Measurements from ENCODE around the gene GXYLT2. TPM values are rescaled to one million over a fixed set of nuclear protein-coding genes. Genes with fewer than 3 reads are reported as not detected.

The GXYLT2 gene
- total RNA-seq, 1 donor from 2014 or later: 4.7 TPM

DNA sequence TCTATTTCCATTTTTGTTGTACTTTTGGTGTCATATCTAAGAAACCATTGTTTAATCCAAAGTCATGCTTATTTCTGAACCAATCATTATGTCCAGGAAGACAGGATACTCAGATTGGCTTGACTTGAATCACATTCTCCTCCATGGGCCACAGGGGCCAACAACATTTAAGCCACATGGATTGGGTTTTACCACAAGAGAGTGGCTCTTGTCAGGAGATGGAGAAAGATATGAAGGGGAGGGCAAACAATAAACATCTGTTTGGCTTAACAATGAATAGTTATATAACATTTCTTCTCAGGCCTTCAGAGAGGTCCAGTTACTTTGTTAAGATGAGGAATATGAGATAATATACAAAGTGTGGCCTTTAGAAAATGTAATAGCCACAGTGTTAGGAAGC is 44.6 kb downstream of the GXYLT2 start:
- DNase-seq: no peak

DNA sequence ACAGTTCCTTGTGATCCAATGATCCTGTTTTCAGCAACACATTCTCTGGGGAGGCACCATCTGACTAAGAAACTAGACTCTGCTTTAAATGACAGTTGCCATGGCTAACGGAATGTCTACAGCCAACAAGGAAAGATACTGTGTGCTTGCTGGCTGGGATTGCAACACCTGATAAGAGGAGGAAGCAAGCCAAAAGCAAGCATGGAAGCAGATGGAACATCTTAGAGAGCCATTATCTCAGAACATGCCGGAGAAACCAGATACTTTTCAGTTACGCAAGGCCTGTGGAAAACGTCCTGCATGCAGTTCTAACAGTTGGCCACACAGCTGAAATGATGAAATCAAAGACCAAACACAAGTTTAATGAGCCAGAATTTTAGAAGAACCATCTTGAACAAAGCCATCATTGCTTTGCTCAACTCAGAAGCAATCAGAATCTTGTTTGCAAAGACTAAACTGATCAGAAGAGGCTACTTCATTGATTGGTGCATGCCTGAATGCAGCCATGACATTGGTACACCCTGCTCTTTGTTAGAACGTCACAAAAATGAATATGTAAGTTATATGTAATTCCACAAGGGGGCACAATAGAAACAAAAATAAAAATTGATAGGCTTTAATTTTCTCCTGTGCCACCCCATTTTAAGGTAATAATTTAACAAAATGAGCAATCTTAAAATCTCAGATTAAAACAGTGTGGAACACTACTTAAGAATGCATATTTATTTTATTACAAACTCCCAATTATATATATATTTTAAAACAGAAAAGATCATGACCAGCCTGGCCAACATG is 50.8 kb downstream of the GXYLT2 start:
- DNase-seq: no peak

DNA sequence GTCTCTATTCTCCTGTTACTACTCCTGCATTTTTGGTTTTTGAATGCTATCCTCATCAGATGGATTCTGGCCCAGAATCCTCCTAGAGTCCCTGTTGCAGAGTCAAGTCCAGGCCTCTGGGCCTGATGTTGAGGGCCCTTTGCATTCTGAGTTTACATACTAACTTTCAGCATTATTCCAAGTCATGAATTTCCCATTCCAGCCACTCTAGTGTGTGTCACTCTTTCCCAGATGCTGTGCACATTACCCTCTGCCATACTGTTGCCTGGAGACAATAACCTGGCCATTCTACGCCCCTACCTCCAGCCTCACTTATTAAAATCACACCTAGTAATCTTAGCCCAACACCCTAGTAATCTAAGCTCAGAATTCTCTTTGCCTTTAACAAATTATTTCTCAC is 53.4 kb downstream of the GXYLT2 start:
- DNase-seq: no peak

DNA sequence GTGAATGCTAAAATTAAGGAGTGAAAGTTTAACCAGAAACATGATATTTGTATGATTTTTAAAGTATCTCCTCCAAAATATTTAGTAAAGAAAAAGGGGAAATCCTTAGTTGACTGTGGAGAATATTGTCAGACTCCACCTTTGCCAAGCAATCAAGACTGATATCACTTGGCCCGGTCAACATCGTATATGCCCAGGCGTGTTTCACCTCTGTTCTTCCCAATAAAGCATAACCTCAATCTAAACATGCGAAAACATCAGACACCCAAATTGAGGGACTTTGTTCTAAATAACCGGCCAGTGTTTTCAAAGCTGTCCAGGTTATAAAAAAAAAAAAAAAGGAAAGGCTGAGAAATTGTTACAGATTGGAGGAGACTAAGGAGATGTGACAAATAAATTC is 54.6 kb downstream of the GXYLT2 start:
- DNase-seq: no peak

DNA sequence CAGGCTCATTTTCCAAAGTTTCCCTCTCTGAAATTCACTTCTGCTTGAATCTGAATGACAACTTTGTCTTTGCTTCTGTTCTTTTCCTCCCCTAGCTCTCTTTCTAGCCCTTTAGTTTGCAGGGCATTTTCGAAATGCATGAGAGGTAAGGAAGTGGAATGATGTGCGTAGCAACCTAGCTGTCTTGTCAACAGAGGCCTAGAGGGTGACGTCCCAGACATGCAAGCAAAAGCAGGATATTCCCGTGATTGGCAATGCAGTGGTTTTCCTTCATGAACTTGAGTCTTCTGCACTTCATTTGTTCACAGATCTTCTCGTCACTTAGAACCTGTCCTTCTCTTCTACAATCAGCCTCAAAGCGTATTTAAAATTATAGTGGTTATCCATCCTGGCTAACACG is 56.9 kb downstream of the GXYLT2 start:
- DNase-seq: no peak

DNA sequence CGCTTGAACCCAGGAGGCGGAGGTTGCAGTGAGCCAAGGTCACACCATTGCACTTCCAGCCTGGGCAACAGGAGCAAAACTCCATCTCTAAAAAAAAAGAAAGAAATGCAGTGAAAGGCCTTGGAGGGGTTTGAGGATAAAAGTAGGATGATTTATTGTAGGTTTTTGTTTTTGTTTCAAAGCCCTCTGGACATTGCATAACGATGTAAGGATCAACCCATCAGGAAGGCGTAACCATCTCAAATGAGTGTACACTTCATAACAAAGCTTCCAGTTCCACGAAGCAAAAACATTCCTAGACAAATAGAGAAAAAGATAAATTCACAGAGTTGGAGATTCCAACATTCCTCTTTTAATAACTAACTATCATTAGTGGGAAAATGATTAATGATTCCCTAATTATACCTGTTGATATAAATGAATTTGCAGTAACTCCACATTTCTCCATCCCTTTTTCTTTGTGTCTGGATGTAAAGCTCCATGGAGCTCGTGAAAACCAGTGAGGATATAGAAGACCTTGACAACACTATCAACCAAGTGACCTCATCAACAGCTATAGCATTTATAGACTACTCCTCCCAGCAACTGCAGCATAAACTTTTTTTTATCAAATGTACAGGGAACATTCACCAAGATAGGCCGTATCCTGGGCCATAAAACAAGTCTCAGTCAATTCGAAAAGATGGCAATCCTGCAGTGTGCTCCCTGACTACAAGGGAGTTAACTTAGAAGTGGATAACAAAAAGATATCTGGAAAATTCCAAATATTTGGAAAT is 60.1 kb downstream of the GXYLT2 start:
- DNase-seq: no peak

DNA sequence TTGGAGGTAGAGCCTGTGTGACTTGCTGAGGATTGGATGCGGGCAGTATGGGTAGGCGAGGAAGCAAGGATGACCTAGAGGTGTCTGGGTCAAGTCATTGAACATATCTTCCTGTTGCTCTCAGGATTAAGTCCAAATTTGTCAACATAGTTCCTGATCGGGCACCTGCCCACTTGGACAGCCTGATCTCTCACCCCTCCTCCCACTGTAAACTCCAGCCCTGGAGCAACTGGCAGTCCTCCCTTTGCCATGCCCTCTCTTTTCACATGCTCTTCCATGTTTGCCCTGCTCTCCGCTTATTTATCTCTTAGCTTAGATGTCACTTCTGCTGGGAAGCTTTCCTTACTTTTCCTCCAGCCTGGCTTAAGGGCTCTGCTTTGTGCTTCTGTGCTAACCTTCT is 61.2 kb downstream of the GXYLT2 start:
- DNase-seq: no peak

DNA sequence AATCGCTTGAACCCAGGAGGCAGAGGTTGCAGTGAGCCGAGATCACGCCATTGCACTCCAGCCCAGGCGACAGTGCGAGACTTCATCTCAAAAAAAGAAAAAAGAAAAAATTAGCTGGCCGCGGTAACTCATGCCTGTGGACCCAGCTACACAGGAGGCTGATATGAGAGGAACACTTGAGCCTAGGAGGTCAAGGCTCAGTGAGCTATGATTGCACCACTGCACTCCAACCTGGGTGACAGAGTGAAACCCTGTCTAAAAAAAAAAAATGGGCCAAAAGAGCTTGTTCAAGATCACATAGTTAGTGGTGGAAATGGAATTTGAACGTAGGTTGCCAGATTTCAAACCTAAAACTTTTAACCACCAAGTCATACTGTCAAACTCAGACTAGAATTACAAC is 62.5 kb downstream of the GXYLT2 start:
- no peak for DNase-seq

DNA sequence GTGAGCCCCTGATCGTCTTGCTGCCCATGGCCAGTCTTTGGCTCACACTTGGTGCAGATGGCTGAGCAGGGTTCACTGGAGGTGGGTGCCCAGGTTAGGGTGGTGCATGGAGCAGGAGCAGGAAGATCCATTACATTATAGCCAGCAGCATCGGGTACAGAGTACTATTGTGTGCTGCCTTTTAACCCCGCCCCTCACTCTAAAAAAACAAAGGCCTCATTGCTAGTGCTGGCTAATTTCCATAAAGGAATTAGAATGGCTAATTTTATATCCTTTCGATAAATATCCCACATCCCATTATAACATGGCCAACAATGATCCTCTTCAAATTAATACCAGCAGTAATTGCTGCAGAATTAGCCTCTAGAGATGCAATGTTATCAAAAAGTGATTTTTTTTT is 63.0 kb downstream of the GXYLT2 start:
- DNase-seq: no peak

DNA sequence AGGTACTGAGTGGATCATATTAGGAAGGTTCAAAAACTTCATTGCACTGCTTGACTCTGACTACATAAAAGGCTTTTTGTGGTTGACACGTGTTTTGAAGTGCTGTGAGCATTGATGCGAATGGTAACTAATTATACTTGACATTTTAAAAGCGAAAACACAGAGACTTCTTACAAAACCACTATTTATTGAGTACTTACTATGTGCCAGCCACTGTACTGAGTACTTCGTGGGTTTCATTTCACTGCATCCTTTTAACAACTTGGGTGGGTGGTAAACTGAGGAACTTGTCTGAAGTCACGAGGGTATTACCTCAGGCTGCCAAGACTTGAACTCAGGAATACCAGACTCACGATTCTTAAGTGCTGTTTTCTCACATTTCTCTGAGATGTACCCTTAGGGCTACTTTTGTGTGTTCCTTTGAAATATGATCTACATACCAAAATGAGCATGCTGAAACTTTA is 63.4 kb downstream of the GXYLT2 start:
- no peak for DNase-seq

DNA sequence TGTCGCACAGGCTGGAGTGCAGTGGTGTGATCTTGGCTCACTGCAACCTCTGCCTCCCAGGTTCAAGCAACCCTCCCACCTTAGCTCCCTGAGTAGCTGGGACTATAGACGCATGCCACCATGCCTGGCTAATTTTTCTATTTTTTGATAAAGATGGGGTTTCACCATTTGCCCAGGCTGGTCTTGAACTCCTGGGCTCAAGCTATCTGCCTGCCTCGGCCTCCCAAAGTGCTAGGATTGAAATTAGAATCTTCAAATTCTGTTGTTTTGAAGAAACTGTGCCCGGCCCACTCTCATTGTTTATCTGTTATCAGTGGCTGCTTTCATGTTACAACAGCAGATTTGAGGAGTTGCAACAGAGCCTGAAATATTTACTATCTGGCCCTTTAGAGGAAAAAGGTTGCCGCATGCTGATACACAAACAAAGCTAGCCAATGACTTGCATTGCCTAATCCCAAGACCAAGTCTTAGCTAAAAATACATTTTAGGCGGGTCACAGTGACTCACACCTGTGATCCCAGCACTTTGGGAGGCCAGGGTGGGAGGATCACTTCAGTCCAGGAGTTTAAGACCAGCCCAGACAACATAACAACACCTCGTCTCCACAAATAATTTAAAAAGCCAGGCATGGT is 65.6 kb downstream of the GXYLT2 start:
- DNase-seq: no peak

DNA sequence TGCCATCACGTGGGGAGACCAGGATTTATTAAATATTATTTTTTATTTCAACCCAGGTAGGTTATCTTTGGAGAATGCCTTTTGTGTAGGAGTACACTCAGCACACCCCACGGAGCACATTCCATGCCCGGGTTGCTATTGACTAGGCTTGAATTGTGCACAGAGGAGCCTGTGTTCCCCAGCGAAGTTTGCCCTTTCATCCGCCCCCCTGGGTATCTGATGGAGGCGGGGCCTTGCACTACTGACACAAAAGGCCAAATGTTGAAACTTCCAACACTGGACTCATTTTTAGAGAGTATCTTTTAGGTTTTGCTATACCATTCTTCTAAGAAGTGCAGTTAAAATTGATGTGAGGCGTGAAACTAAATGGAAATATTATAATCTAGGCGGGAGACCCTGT is 69.5 kb downstream of the GXYLT2 start:
- peak; percentile 49 for DNase-seq

DNA sequence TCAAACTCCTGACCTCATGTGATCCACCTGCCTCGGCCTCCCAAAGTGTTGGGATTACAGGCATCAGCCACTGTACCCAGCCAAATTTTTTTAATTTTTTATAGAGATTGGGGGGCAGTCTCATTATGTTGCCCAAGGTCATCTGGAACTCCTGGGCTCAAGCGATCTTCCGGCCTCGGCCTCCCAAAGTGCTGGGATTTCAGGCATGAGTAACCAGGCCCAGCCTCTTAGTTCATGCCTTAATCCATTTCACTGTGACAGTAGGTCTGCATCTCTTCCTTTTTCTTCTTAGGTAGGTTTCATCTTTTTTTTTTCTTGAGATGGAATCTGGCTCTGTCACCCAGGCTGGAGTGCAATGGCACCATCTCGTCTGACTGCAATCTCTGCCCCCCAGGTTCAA is 71.5 kb downstream of the GXYLT2 start:
- DNase-seq: no peak

DNA sequence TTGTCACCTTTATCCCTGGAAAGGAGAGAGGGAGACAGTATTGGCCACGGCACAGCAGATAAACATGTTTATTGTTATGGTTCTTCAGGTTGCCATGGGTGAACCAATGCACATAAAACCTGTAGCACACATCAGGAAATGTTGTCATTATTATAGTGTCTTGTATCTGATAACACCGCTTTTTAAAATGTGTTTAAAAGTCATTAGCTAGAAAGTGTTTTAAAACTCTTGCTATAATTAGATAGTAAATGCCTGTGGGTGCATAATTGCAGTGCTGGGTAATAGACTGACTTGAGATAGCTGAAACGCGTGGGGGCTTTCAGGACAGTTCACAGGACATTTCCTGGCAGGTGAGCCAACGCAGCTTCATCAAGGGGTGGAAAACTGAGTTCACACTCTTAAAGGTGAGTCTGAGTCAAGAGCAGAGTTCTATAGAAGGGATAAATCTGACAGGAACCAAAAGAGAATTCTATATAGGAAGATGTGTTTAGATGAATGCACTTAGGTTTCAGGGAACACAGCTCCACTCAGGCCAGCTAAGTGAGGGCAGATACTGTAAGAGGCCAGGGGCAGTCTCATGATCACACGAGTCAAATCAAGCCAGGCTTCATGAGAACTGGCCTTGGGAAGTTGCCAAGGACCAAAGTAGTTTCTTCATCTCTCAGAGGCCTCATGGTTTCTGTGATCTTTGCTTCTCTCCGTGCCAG is 73.1 kb downstream of the GXYLT2 start:
- DNase-seq: no peak

DNA sequence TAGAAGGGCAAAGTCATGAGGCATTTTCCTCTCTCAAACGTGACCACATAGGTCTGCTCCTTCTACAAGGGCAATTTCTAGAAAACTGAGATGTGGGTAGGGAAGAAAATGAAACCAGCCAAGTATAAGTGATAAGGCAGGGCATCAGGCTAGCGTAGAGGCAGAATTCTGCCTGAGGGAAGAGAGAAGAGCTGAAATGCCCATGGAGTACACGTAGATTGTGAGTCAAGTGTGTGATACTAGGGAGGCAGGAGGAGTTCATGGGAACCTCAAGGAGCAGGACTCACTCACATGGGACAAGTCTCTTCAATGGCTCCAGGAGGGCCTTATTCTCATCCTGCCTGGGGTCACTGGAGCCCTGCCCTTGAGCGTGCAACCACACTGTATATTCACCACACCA is 73.9 kb downstream of the GXYLT2 start:
- no peak for DNase-seq

DNA sequence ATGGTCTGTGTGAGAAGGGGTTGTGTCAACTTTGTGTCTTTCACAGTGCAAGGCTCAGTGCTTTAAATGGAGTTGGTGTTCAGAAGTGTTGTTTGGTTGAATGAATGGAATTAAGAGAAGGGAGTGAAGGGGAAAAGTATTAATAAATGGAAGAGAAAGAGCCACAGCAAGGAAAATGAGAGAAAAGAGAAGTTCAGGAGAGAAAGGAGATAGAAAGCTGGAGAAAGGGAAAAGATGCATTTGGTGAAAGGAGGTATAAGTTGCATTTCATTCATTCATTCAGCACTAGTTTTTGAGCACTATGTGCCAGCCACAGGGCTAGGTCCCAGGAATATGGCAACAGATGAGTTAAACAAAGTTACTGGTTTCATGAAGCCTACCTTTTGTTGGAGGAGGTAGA is 74.5 kb downstream of the GXYLT2 start:
- no peak for DNase-seq

DNA sequence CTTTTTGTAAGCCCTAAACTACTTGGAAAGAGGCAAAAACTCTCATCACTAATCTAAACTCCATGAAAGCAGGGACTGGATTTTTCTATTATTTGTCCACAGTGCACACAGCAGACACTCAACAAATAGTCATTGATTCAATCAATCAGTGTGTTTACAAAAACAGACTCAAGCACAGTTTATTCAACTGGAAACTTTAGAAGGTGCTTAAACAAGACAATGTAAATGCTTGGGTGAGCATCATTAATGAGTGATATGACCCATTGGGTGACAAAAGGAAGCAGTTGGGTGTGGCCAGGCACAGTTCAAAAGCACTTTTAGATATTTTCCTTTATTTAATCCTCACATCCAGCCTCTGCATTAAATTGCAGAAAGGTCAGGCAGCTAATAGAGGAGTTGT is 76.8 kb downstream of the GXYLT2 start:
- DNase-seq: no peak

DNA sequence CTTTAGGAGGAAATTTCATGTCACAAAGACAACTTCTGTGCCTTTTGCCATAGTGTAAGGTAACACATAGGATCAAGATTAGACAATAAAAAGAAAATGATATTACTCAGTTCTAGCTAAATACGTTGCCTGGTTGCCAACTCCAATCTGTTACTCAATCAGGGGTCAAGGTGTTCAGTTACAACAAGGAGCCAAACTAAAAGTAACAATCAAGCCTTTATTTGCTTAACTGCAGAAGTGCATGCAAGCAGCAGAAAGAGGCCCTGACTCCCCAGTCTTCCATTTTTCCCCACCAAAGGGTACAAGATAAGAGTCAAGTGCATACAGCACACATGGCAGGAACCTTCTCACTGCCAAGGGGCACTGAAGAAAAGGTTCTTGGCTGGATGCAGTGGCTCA is 80.4 kb downstream of the GXYLT2 start:
- no peak for DNase-seq

DNA sequence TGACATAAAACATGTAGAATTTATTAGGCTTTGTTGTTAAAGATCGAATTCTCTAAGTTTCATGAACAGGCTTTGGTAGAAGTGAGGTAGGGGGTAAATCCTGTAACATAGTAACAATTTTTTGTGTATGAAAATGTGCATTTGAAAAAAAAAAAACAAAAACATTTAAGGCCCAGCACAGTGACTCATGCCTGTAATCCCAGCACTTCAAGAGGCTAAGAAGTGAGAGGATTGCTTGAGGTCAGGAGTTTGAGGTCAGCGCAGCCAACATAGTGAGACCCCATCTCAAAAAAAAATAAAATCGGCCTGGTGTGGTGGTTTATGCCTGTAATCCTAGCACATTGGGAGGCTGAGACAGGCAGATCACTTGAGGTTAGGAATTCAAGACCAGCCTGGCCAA is 81.9 kb downstream of the GXYLT2 start:
- DNase-seq: no peak

DNA sequence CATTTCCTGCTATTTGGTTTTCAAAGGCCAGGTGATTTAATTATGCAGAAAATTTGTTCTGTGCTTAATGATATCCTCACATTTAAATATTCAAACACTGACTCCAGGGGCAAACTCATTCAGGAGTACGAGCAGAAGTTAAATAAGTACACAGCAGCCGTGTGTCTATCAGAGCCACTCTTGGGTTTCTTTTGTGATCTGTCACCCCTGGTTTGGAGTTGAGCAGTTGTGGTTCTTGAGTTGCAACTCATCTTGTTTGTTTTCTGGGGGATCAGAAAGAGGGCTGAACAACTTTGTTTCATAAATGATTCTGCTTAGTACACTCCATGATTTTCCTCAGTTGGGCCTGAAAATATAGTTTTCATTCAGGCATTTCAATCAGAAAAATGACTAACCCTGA is 83.1 kb downstream of the GXYLT2 start:
- DNase-seq: no peak

DNA sequence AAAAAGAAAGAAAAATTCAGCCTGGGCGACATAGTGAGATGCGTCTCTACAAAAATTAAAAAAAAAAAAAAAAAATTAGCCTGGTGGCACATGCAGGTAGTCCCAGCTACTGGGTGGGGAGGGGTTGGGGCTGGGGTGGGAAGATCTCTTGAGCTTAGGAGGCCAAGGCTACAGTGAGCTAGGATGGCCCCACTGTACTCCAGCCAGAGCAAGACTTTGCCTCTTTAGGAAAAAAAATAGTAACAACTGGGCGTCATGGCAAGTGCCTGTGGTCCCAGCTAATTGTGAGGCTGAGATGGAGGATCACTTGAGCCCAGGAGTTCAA is 84.8 kb downstream of the GXYLT2 start:
- no peak for DNase-seq

DNA sequence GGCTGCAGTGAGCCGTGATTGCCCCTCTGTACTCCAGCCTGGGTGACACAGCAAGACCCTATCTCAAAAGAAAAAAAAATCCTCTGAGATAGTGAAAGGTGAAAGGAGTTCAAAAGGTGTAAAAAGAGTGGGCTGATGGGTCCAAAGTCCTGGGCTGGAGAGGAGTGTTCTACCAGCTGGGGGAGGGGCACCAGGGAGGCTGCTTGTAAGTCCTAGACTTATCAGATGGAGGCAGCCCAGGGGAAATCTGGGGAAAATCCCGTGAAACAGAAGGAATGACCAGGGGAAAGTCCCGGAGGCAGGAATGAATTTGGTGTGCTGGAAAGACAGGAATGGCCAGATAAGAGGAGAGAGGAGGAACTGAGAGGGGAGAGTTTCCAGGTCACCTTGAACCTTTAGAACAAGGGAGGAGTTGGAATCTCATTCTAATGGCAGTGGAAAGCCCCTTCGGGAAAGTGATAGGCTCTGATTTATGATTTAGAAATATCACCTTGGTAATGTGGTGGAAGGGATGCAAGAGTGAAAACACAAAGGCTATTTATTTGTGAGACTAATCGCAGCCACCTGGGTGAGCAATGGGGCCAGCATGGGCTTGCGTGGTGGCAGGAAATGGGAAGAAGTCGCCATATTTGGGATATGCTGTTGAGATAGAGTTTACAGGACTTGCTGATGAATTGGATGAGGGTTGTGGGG is 85.3 kb downstream of the GXYLT2 start:
- no peak for DNase-seq

Data from occipital lobe (tissue), 2 donors.